Breast epithelium (tissue), 3 donors: ENCODE data around the gene ULBP2.
"Not testable (repeated sequence)": the region's sequence is repeated elsewhere in the genome, so short reads cannot be mapped to it uniquely, and the experiment has no call there.

ENCODE experiments used
- CTCF ChIP-seq, 3 donors: fragments of 450-650 bp; IDR thresholded peaks; one replicate each; pipeline ENCODE4 v1.5.1; 2016 to 2017; ENCODE audit warnings: antibody characterized with exemption in 3 of 3, mild to moderate bottlenecking in 3 of 3, moderate library complexity in 3 of 3
- POLR2A ChIP-seq: fragments of 450-650 bp; IDR thresholded peaks from one replicate; pipeline ENCODE4 v1.6.1; 2016; ENCODE audit warnings: antibody characterized with exemption, mild to moderate bottlenecking, moderate library complexity
- POLR2AphosphoS5 ChIP-seq, 3 donors: sonication (generic); formaldehyde crosslinking; IDR thresholded peaks; one replicate each; pipeline ENCODE4 v1.6.1; 2017; ENCODE audit warnings: antibody characterized with exemption in 3 of 3

DNA sequence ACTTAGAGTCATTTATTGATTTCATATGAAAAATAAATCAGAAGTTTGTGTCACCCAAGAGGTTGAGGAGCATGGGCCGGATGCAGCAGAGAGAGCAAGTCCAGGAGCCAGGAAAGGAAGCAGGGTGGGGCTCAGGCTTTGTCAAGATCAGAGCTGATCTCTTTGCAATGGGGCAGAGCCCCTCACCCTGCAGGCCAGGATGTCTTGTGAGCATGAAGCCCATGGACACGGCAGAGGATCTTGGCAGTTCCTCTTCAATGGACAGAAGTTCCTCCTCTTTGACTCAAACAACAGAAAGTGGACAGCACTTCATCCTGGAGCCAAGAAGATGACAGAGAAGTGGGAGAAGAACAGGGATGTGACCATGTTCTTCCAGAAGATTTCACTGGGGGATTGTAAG, 27.1 kb downstream of the ULBP2 start:
- not testable (repeated sequence) for TF ChIP-seq POLR2A; CTCF (IDR thresholded peaks at IDR 0.05); POLR2AphosphoS5 (IDR thresholded peaks at IDR 0.05)
